ENCODE measurements around the gene DNAH8. TPM values are rescaled to one million over a fixed set of nuclear protein-coding genes. Genes with fewer than 3 reads are reported as not detected.

Gene DNAH8
- total RNA-seq, 1 experiment from 2014 or later, result 0.15 TPM

- no peak overlapping the region for H3K4me3 ChIP-seq (ENCODE audit: low read length)
- H3K9me3 ChIP-seq (ENCODE audit: low read length), result no peaks in the 10 kb centered on the region
- no peaks in the 10 kb centered on the region for H3K79me2 ChIP-seq (ENCODE audit: low read length)
- H3F3A ChIP-seq (ENCODE audit: low read length, unreplicated experiment), result peaks cover 4% of the 10 kb centered on the region
- no peak overlapping the region for H2AFZ ChIP-seq (ENCODE audit: low read length)
- no peak for DNase-seq
- H3K27ac ChIP-seq (ENCODE audit: low read length), result no peak overlapping the region
- ChIA-PET POLR2A (ENCODE audit: unreplicated experiment) (no interaction called here), CTCF (no interaction called here)
- intact Hi-C loops (cut with micrococcal nuclease), result loop anchor here (10.0 kb wide), 1 partner anchor 60 kb away; no protein-coding TSS in a partner anchor
- TF ChIP-seq, protein P1, sequence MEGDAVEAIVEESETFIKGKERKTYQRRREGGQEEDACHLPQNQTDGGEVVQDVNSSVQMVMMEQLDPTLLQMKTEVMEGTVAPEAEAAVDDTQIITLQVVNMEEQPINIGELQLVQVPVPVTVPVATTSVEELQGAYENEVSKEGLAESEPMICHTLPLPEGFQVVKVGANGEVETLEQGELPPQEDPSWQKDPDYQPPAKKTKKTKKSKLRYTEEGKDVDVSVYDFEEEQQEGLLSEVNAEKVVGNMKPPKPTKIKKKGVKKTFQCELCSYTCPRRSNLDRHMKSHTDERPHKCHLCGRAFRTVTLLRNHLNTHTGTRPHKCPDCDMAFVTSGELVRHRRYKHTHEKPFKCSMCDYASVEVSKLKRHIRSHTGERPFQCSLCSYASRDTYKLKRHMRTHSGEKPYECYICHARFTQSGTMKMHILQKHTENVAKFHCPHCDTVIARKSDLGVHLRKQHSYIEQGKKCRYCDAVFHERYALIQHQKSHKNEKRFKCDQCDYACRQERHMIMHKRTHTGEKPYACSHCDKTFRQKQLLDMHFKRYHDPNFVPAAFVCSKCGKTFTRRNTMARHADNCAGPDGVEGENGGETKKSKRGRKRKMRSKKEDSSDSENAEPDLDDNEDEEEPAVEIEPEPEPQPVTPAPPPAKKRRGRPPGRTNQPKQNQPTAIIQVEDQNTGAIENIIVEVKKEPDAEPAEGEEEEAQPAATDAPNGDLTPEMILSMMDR (conservative IDR thresholded peaks at IDR 0.05; ENCODE audit: low read depth, low read length), result no peak
- no peak for TF ChIP-seq EZH2phosphoT487 (IDR thresholded peaks at IDR 0.05; ENCODE audit: borderline replicate concordance, low read length)
- TF ChIP-seq EZH2 (IDR thresholded peaks at IDR 0.05; ENCODE audit: low read length, unreplicated experiment), result no peak
- H4K20me1 ChIP-seq (ENCODE audit: low read length), result no peaks in the 10 kb centered on the region
- peaks cover 29% of the 10 kb centered on the region for H3K4me1 ChIP-seq (ENCODE audit: insufficient read depth, low read length)
- no TSS peak for BruUV-seq (replicated peaks)
- no peak overlapping the region for H3K9ac ChIP-seq (ENCODE audit: low read length)
- no peak for ATAC-seq
- no peaks in the 10 kb centered on the region for H3K9me2 ChIP-seq (replicated peaks; ENCODE audit: low read length)
- H3K27me3 ChIP-seq (ENCODE audit: low read length), result peaks cover 9% of the 10 kb centered on the region; the same call in 1 of the 2 replicates
- H3K36me3 ChIP-seq (ENCODE audit: low read depth, low read length), result no peaks in the 10 kb centered on the region
- no peak overlapping the region for H3K4me2 ChIP-seq (ENCODE audit: low read length)
Observed at GRCh38 chr6:38815250-38815649, 100.1 kb downstream of the DNAH8 start.

DNA sequence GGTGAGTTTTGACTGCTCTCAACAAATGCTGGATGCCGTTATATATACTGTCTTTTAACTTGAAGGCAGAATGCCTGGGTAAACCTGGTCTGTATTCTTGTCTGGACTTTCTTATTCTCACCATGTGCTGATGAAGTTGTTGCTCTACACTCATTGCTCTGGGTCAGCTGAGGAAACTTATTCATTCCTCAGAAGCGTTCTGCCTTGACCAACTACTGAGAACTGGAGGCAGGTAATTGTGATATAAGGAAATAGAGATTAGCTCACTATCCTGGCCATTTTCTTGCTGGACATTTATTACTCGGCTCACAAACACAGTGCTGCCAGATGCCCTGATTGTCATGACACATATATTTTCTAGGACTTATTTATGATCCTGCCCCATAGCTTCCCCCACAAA, 103.6 kb downstream of the DNAH8 start:
- ChIA-PET CTCF (no interaction called here), POLR2A (ENCODE audit: unreplicated experiment) (no interaction called here)
- no TSS peak for BruUV-seq (replicated peaks)
- H3K9ac ChIP-seq (ENCODE audit: low read length), result no peak overlapping the region
- no peak overlapping the region for H2AFZ ChIP-seq (ENCODE audit: low read length)
- H4K20me1 ChIP-seq (ENCODE audit: low read length), result no peaks in the 10 kb centered on the region
- TF ChIP-seq, protein P1 (conservative IDR thresholded peaks at IDR 0.05; ENCODE audit: low read depth, low read length), result no peak
- TF ChIP-seq EZH2phosphoT487 (IDR thresholded peaks at IDR 0.05; ENCODE audit: borderline replicate concordance, low read length), result no peak
- no peak for TF ChIP-seq EZH2 (IDR thresholded peaks at IDR 0.05; ENCODE audit: low read length, unreplicated experiment)
- DNase-seq (no peak), ATAC-seq (no peak)
- intact Hi-C loops (cut with micrococcal nuclease), result loop anchor here (10.0 kb wide), 1 partner anchor 56 kb away; no protein-coding TSS in a partner anchor
- no peaks in the 10 kb centered on the region for H3K9me2 ChIP-seq (replicated peaks; ENCODE audit: low read length)
- no peaks in the 10 kb centered on the region for H3K36me3 ChIP-seq (ENCODE audit: low read depth, low read length)
- no peak overlapping the region for H3K4me3 ChIP-seq (ENCODE audit: low read length)
- no peak overlapping the region for H3K27ac ChIP-seq (ENCODE audit: low read length)
- H3F3A ChIP-seq (ENCODE audit: low read length, unreplicated experiment), result peaks cover 3% of the 10 kb centered on the region
- H3K4me1 ChIP-seq (ENCODE audit: insufficient read depth, low read length), result peaks cover 14% of the 10 kb centered on the region
- H3K4me2 ChIP-seq (ENCODE audit: low read length), result no peak overlapping the region
- no peaks in the 10 kb centered on the region for H3K79me2 ChIP-seq (ENCODE audit: low read length)
- H3K9me3 ChIP-seq (ENCODE audit: low read length), result no peaks in the 10 kb centered on the region
- H3K27me3 ChIP-seq (ENCODE audit: low read length), result peaks cover 9% of the 10 kb centered on the region

DNA sequence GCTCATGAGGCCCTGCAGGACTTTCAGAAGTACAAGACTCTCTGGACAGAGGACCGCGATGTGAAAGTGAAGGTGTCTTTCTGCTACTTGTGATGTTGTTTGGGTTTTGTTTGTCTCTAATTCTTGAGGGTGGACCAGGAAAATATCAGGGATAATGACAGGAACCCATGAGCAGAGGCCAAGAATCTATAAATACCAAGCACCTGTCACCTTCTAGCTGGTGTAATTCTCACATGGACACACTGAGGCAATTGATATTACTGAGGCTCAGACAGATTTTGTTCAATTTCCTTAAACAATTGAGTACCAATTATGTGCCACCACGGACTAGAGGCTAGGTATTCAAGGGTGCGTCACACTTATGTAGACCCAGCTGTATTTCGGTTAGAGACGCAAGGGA, 107.9 kb downstream of the DNAH8 start:
- no peak overlapping the region for H2AFZ ChIP-seq (ENCODE audit: low read length)
- TF ChIP-seq EZH2phosphoT487 (IDR thresholded peaks at IDR 0.05; ENCODE audit: borderline replicate concordance, low read length) (no peak), EZH2 (IDR thresholded peaks at IDR 0.05; ENCODE audit: low read length, unreplicated experiment) (no peak)
- TF ChIP-seq, protein P1 (conservative IDR thresholded peaks at IDR 0.05; ENCODE audit: low read depth, low read length), result no peak
- H3K4me3 ChIP-seq (ENCODE audit: low read length), result no peak overlapping the region
- H4K20me1 ChIP-seq (ENCODE audit: low read length), result no peaks in the 10 kb centered on the region
- ChIA-PET POLR2A (ENCODE audit: unreplicated experiment) (no interaction called here), CTCF (no interaction called here)
- BruUV-seq (replicated peaks), result no TSS peak
- H3K79me2 ChIP-seq (ENCODE audit: low read length), result no peaks in the 10 kb centered on the region
- no peaks in the 10 kb centered on the region for H3K9me2 ChIP-seq (replicated peaks; ENCODE audit: low read length)
- no peak overlapping the region for H3K9ac ChIP-seq (ENCODE audit: low read length)
- H3K36me3 ChIP-seq (ENCODE audit: low read depth, low read length), result no peaks in the 10 kb centered on the region
- peaks cover 9% of the 10 kb centered on the region for H3K27me3 ChIP-seq (ENCODE audit: low read length)
- intact Hi-C loops (cut with micrococcal nuclease), result no loop called here
- H3K9me3 ChIP-seq (ENCODE audit: low read length), result no peaks in the 10 kb centered on the region
- no peak for DNase-seq
- no peak for ATAC-seq
- H3K27ac ChIP-seq (ENCODE audit: low read length), result no peak overlapping the region
- no peak overlapping the region for H3K4me2 ChIP-seq (ENCODE audit: low read length)
- H3K4me1 ChIP-seq (ENCODE audit: insufficient read depth, low read length), result no peaks in the 10 kb centered on the region
- no peaks in the 10 kb centered on the region for H3F3A ChIP-seq (ENCODE audit: low read length, unreplicated experiment)
